ENCODE data around the gene FAM3C. TPM values are rescaled to one million over a fixed set of nuclear protein-coding genes. Genes with fewer than 3 reads are reported as not detected.
"Not testable (repeated sequence)": the region's sequence is repeated elsewhere in the genome, so short reads cannot be mapped to it uniquely, and the experiment has no call there.

The FAM3C gene
- total and polyA plus RNA-seq, 2 experiments from 2014 or later, result 33.9 to 60.3 TPM

DNA sequence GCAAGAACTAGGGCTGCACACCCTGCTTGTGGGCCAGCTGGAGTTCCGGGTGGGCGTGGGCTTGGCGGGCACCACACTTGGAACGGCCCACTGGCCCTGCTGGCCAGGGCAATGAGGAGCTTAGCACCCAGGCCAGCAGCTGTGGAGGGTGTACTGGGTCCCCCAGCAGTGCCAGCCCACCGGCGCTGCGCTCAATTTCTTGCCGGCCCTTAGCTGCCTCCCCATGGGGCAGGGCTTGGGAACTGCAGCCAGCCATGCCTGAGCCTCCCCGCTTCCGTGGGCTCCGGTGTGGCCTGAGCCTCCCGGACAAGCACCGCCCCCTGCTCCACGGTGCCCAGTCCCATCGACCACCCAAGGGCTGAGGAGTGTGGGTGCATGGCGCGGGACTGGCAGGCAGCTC lies 25.6 kb upstream of the FAM3C start:
- not testable (repeated sequence) for DNase-seq (ENCODE audit: low spot score); H3K27me3 ChIP-seq (ENCODE audit: insufficient read depth); H3K27ac Mint-ChIP-seq; H3K9me3 Mint-ChIP-seq; H3K4me1 ChIP-seq (ENCODE audit: insufficient read depth); H3K79me2 ChIP-seq (replicated peaks; ENCODE audit: insufficient read depth); H3K36me3 Mint-ChIP-seq (ENCODE audit: low read depth); H3K9me2 ChIP-seq (ENCODE audit: insufficient read depth); H3K27ac ChIP-seq (ENCODE audit: low read depth); H3K4me2 ChIP-seq; H3K36me3 ChIP-seq (ENCODE audit: insufficient read depth); H2AFZ ChIP-seq; H3K4me3 Mint-ChIP-seq; H4K20me1 ChIP-seq (replicated peaks; ENCODE audit: insufficient read depth); H3F3A ChIP-seq (replicated peaks; ENCODE audit: low read depth); ATAC-seq; H3K27me3 Mint-ChIP-seq (ENCODE audit: insufficient read depth, low read depth, poor library complexity); H3K4me3 ChIP-seq; H3K4me1 Mint-ChIP-seq

DNA sequence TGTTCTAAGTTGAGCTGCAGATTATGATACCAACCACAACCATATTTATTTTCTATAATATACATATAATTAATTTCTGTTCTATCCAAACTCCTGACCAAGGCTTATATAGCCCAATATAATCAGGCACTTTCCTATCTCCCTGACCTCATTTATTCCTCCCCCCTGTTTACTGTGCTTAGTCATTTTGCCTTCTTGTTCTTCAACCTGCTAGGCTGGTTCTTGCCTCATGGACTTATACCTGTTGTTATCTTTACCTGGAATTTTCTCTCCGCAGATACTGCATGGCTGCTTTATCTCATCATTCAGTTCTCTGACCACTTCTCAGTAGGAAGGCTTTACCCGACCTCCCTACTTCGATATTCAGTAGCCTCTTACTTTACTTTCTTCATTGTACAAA lies 24.9 kb upstream of the FAM3C start:
- Mint-ChIP-seq H3K4me3 (no peak overlapping the region), H3K27me3 (ENCODE audit: insufficient read depth, low read depth, poor library complexity) (no peaks in the 10 kb centered on the region), H3K27ac (no peak overlapping the region), H3K36me3 (ENCODE audit: low read depth) (no peaks in the 10 kb centered on the region), H3K4me1 (no peaks in the 10 kb centered on the region), H3K9me3 (no peaks in the 10 kb centered on the region)
- no peak overlapping the region for H3K27ac ChIP-seq (ENCODE audit: low read depth)
- no peak overlapping the region for H3K4me2 ChIP-seq
- H2AFZ ChIP-seq, result no peak overlapping the region
- H3K9me2 ChIP-seq (ENCODE audit: insufficient read depth), result 0 out of 2 replicates have a peak, but pooled peaks cover 4% of the 10 kb centered on the region
- H4K20me1 ChIP-seq (replicated peaks; ENCODE audit: insufficient read depth), result no peaks in the 10 kb centered on the region
- DNase-seq (ENCODE audit: low spot score), result no peak
- H3K27me3 ChIP-seq (ENCODE audit: insufficient read depth), result no peaks in the 10 kb centered on the region
- no peaks in the 10 kb centered on the region for H3K79me2 ChIP-seq (replicated peaks; ENCODE audit: insufficient read depth)
- H3F3A ChIP-seq (replicated peaks; ENCODE audit: low read depth), result no peaks in the 10 kb centered on the region
- H3K36me3 ChIP-seq (ENCODE audit: insufficient read depth), result no peaks in the 10 kb centered on the region
- no peaks in the 10 kb centered on the region for H3K4me1 ChIP-seq (ENCODE audit: insufficient read depth)
- ATAC-seq, result no peak
- no peak overlapping the region for H3K4me3 ChIP-seq
- TF ChIP-seq EZH2 (IDR thresholded peaks at IDR 0.05; ENCODE audit: low read depth, unreplicated experiment) (no peak), NANOG (IDR thresholded peaks at IDR 0.05; ENCODE audit: borderline replicate concordance) (no peak), STAT1 (IDR thresholded peaks at IDR 0.05; ENCODE audit: unreplicated experiment) (no peak), JUNB (IDR thresholded peaks at IDR 0.05; ENCODE audit: unreplicated experiment) (no peak), EZH2phosphoT487 (IDR thresholded peaks at IDR 0.05; ENCODE audit: unreplicated experiment) (no peak), POLR2AphosphoS5 (IDR thresholded peaks at IDR 0.05; ENCODE audit: low read depth) (no peak), ZNF331 (CRISPR knock-in tag; IDR thresholded peaks at IDR 0.05; ENCODE audit: low read depth) (no peak), ZNF114 (CRISPR knock-in tag; IDR thresholded peaks at IDR 0.05) (no peak)
- TF ChIP-seq, protein P1, sequence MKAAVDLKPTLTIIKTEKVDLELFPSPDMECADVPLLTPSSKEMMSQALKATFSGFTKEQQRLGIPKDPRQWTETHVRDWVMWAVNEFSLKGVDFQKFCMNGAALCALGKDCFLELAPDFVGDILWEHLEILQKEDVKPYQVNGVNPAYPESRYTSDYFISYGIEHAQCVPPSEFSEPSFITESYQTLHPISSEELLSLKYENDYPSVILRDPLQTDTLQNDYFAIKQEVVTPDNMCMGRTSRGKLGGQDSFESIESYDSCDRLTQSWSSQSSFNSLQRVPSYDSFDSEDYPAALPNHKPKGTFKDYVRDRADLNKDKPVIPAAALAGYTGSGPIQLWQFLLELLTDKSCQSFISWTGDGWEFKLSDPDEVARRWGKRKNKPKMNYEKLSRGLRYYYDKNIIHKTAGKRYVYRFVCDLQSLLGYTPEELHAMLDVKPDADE (IDR thresholded peaks at IDR 0.05), result no peak
- TF ChIP-seq, protein P2, sequence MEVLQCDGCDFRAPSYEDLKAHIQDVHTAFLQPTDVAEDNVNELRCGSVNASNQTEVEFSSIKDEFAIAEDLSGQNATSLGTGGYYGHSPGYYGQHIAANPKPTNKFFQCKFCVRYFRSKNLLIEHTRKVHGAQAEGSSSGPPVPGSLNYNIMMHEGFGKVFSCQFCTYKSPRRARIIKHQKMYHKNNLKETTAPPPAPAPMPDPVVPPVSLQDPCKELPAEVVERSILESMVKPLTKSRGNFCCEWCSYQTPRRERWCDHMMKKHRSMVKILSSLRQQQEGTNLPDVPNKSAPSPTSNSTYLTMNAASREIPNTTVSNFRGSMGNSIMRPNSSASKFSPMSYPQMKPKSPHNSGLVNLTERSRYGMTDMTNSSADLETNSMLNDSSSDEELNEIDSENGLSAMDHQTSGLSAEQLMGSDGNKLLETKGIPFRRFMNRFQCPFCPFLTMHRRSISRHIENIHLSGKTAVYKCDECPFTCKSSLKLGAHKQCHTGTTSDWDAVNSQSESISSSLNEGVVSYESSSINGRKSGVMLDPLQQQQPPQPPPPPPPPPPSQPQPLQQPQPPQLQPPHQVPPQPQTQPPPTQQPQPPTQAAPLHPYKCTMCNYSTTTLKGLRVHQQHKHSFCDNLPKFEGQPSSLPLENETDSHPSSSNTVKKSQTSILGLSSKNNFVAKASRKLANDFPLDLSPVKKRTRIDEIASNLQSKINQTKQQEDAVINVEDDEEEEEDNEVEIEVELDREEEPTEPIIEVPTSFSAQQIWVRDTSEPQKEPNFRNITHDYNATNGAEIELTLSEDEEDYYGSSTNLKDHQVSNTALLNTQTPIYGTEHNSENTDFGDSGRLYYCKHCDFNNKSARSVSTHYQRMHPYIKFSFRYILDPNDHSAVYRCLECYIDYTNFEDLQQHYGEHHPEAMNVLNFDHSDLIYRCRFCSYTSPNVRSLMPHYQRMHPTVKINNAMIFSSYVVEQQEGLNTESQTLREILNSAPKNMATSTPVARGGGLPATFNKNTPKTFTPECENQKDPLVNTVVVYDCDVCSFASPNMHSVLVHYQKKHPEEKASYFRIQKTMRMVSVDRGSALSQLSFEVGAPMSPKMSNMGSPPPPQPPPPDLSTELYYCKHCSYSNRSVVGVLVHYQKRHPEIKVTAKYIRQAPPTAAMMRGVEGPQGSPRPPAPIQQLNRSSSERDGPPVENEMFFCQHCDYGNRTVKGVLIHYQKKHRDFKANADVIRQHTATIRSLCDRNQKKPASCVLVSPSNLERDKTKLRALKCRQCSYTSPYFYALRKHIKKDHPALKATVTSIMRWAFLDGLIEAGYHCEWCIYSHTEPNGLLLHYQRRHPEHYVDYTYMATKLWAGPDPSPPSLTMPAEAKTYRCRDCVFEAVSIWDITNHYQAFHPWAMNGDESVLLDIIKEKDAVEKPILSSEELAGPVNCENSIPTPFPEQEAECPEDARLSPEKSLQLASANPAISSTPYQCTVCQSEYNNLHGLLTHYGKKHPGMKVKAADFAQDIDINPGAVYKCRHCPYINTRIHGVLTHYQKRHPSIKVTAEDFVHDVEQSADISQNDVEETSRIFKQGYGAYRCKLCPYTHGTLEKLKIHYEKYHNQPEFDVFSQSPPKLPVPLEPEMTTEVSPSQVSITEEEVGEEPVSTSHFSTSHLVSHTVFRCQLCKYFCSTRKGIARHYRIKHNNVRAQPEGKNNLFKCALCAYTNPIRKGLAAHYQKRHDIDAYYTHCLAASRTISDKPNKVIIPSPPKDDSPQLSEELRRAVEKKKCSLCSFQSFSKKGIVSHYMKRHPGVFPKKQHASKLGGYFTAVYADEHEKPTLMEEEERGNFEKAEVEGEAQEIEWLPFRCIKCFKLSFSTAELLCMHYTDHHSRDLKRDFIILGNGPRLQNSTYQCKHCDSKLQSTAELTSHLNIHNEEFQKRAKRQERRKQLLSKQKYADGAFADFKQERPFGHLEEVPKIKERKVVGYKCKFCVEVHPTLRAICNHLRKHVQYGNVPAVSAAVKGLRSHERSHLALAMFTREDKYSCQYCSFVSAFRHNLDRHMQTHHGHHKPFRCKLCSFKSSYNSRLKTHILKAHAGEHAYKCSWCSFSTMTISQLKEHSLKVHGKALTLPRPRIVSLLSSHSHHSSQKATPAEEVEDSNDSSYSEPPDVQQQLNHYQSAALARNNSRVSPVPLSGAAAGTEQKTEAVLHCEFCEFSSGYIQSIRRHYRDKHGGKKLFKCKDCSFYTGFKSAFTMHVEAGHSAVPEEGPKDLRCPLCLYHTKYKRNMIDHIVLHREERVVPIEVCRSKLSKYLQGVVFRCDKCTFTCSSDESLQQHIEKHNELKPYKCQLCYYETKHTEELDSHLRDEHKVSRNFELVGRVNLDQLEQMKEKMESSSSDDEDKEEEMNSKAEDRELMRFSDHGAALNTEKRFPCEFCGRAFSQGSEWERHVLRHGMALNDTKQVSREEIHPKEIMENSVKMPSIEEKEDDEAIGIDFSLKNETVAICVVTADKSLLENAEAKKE (CRISPR knock-in tag; IDR thresholded peaks at IDR 0.05), result no peak
- TF ChIP-seq, protein P3, sequence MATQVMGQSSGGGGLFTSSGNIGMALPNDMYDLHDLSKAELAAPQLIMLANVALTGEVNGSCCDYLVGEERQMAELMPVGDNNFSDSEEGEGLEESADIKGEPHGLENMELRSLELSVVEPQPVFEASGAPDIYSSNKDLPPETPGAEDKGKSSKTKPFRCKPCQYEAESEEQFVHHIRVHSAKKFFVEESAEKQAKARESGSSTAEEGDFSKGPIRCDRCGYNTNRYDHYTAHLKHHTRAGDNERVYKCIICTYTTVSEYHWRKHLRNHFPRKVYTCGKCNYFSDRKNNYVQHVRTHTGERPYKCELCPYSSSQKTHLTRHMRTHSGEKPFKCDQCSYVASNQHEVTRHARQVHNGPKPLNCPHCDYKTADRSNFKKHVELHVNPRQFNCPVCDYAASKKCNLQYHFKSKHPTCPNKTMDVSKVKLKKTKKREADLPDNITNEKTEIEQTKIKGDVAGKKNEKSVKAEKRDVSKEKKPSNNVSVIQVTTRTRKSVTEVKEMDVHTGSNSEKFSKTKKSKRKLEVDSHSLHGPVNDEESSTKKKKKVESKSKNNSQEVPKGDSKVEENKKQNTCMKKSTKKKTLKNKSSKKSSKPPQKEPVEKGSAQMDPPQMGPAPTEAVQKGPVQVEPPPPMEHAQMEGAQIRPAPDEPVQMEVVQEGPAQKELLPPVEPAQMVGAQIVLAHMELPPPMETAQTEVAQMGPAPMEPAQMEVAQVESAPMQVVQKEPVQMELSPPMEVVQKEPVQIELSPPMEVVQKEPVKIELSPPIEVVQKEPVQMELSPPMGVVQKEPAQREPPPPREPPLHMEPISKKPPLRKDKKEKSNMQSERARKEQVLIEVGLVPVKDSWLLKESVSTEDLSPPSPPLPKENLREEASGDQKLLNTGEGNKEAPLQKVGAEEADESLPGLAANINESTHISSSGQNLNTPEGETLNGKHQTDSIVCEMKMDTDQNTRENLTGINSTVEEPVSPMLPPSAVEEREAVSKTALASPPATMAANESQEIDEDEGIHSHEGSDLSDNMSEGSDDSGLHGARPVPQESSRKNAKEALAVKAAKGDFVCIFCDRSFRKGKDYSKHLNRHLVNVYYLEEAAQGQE (IDR thresholded peaks at IDR 0.05; ENCODE audit: unreplicated experiment), result no peak

All from GM23338 (cell line).